Umbilical cord (tissue), 2 donors: ENCODE results near the gene FANCE. TPM values are rescaled to one million over a fixed set of nuclear protein-coding genes. Genes with fewer than 3 reads are reported as not detected.
A peak's percentile ranks its signal among the peaks of the same experiment; 100 is the strongest.

Source experiments
- DNase-seq: peaks from one replicate; pipeline ENCODE4 v3.0.0-alpha.2; 2015; ENCODE audit warnings: low spot score
- total RNA-seq: library from RNA; depleted of rRNA; stranded (reverse); fragments of >200 nt; gene quantifications from one replicate; pipeline ENCODE4 v1.2.3, GENCODE V29; 2014; ENCODE audit warnings: low replicate concordance; ENCODE audit not compliant: insufficient read depth

The FANCE gene, protein sequence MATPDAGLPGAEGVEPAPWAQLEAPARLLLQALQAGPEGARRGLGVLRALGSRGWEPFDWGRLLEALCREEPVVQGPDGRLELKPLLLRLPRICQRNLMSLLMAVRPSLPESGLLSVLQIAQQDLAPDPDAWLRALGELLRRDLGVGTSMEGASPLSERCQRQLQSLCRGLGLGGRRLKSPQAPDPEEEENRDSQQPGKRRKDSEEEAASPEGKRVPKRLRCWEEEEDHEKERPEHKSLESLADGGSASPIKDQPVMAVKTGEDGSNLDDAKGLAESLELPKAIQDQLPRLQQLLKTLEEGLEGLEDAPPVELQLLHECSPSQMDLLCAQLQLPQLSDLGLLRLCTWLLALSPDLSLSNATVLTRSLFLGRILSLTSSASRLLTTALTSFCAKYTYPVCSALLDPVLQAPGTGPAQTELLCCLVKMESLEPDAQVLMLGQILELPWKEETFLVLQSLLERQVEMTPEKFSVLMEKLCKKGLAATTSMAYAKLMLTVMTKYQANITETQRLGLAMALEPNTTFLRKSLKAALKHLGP
- 5.1 TPM for total RNA-seq

DNA sequence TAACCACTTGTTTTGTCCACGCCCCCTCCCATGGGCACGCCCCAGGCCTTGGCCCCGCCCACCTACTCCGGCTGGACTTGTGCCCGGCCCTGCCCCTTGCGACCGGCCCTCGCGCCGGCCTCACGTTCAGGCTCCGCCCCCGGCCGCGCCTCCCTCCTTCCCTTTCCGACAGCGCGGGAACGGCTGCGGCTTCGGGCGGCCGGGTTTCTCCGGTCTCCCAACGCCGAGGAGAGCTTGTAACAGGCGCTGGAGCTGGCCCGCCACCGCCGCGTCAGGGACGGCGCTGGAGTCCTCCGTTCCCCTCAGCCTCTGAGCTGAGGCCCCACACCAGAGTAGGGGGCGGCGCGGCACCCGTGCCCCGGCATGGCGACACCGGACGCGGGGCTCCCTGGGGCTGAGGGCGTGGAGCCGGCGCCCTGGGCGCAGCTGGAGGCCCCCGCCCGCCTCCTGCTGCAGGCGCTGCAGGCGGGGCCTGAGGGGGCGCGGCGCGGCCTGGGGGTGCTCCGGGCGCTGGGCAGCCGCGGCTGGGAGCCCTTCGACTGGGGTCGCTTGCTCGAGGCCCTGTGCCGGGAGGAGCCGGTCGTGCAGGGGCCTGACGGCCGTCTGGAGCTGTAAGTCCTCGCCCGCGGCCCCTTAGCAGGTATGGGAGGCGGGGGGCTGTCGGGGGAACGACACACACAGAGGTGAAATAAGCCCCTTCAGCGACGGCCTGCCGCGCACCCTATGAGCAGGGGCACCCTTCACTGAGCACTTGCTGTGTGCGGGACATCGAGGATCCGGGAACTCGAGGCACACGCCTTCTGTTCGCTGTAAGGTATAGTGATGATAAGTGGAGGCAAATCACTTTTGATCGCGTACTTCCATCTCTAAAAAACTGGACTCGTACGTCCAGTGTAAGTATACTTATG, at the start of gene FANCE:
TSS of gene FANCE (plus strand) at position 156 of the 908 bp plus-strand sequence. CDS start at position 364, 208 bp downstream.
- peak; percentile 92 for DNase-seq

DNA sequence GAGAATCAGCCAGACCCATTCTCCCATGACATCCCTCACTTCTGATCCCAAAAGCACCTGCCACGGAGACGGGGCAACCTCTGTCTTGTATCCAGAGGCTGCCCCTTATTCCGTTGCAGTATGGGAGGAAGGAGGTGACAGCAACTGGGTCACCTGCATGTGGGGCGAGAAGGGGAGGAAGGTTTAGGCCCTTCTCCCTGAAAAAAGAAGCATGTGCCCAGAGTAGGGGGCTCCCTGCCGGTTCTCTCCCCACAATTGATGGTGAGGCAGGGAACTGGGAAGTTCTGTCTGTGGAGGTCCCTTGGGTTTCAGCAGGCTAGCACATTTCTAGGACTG, 49.3 kb upstream of the FANCE start:
- no peak for DNase-seq

DNA sequence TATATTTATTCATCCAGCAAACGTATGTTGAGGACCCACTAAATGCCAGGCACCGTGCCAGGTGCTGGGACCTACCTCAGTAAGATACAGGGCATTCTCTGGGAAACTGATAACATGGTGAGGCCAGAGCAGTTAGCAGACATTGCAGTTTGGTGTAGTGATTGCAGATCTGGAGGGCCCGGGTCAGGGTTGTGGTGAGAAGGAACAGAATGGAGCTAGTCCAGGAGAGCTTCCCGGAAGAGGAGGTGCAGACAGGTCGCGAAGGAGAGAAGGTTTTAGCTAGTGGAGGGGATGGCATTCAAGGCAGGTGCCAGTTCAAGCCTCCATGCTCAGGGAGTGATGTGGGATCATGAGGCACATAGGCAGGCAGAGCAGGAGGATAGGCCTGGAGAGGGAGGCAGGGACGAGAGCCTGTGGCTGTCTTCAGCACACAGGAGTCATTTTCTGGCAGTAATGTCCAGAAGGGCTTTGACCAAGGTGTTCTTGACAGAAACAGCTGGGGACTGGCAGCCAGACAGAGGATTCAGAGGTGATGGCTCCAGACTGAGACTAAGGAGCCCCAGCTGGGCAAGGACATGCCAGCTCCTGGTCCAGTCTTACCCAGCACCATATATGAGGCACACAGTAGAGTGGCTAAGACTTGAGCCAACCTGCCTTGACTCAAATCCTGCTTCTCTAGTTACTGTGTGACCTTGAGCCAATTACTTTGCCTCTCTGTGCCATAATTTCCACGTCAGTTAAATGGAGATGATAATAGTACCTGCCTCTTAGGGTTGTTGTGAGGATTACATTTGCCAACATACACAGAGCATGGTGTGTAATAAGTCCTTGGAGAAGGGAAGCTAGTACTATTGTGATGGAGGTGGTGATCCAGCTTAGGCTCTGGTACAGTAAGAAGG, 48.3 kb upstream of the FANCE start:
- DNase-seq: no peak

DNA sequence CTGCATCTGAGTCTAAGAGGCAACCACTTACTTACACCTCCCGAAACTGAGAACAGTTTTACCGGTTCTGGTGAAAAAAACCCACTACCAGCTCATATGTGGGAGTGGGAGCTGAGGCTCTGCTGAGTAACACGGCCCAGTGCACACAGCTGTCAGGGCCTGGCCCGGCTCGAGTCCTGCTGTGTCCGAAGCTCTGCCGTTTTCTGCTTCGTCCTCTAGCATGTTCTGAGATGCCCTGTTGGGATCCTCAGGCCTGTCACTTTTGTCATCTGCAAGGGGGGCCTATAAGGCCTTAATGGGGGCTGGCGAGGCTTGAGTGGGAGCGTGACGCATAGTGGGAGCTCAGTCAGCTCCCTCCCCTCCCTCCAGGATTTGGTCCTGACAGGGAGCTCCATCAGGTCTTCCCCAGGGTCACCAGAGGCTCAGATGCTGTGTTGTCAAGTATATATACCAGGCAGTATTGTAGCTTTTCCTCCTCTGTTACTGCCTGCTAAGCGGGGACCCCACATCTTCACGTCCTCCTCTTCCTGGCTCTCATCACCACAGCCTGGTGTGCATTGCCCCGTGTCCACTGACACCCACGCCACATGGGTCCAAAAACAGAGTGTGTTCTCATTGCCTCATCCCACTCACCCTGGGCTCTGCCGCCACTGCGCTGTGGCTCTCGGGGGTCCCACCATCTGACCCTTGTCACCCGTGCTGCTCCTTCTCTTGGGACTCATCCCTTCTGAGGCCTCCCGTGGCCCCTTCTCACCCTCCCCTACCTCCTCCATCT, 45.2 kb upstream of the FANCE start:
- no peak for DNase-seq

DNA sequence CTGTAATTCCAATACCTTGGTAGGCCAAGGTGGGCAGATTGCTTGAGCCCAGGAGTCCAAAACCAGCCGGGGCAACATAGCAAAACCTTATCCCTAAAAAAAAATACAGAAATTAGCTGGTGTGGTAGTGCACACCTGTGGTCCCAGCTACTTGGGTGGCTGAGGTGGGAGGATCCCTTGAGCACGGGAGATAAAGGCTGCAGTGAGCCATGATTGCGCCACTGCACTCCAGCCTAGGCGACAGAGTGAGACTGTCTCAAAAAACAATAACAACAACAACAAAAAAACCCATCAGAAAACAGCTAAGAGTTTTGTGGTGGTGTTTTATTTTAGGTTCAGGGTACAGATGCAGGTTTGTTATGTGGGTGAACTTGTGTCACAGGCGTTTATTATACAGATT, 42.9 kb upstream of the FANCE start:
- DNase-seq: no peak

DNA sequence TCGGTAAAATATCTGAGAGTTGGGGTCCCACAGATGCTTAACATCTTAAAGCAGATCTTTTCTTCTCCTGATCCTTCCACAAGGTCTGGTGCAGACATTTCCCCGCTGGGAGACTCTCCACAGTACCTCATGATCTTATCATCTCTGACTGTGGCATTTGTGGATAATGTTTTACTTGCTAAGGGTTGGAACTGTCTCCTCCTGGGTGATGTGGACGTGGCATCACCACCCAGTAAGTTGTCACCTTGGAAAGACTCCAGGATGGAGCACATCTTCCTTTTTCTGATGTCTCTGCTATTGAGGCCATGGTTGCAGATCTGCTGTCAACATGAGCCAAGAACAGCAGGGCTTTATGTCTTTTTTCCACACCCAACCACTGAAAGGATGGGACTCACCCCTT, 42.0 kb upstream of the FANCE start:
- DNase-seq: no peak

DNA sequence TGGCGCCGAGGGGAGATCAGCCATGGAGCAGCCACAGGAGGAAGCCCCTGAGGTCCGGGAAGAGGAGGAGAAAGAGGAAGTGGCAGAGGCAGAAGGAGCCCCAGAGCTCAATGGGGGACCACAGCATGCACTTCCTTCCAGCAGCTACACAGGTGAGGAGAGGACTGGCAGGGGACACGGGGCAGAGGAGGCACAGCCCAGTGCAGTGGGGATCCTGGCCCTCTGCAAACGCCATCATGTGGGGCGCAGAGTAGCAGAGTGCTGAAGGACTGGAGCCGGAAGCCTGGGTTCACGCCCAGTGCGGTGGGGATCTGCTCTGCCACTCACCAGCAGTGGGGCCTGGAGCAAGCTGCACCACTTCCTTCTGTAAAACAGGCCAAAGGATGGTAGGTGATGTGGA, 41.1 kb upstream of the FANCE start:
- no peak for DNase-seq

DNA sequence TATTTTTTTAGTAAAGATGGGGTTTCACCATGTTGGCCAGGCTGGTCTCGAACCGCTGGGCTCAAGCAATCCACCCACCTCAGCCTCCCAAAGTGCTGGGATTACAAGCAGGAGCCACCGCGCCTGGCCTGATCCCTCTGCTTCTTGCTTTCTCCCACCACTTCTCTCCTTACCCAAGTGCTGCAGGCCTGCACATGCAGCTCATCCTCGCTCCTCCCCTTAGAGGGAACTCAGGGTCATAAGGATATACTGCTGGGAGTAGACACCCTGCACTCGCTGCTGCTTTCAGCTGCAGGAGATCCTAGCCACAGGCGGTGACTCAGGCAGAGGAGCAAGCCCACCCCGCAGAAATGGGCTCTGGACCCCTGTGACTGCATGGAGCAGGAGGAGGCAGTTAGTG, 40.0 kb upstream of the FANCE start:
- DNase-seq: no peak

DNA sequence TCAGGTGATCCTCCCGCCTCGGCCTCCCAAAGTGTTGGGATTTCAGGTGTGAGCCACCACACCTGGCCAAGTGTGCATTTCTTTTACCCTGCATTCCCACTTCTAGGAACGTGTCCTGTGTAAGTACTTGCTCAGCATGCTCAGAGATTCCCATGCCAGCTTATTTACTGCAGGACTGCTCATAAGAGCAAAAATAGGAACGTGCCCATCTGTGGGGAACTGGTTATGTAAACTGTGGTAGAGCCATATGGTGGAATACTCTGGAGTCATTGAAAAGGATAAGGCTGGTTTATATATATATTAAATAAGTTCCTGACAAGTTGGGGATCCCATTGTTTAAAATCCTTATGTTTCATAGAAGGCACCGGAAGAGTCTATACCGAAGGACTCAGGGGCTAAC, 38.2 kb upstream of the FANCE start:
- DNase-seq: no peak

DNA sequence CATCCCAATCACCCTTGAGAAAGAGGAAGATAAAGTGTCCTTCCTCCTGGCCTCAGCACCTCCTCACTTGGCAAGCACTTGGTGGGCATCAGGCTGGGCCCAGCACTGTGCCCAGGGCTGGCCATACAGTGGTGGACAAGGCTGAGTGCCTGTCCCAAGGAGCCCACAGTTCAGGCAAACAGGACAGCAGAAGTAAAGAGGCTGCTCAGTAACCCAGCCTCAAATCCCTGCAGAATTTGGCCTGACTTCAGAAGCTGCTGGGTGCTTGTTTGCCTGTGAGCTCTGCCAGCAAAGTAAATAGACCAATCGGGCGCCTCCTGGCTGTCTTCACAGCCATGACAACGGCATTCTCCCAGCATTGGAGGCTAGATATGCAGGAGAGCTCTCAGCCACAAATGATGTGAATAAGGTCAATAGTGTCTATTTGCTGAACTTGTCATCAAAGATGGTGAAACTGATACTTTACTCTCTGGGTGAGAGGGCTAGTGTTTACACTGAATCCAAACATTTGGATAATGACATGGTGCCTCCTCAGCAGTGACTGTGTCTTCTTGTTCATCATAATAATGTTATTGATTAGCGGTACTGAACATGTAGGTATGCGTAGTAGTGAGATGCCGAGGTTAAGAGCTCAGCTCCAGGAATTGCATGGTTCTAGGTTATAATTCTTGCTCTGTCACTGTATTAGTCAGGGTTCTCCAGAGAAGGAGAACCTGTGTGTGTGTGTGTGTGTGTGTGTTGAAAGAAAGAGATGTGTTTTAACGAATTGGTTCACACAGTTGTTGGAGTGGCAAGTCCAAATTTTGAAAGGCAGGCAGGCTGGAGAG, 36.9 kb upstream of the FANCE start:
- DNase-seq: peak; percentile 91

DNA sequence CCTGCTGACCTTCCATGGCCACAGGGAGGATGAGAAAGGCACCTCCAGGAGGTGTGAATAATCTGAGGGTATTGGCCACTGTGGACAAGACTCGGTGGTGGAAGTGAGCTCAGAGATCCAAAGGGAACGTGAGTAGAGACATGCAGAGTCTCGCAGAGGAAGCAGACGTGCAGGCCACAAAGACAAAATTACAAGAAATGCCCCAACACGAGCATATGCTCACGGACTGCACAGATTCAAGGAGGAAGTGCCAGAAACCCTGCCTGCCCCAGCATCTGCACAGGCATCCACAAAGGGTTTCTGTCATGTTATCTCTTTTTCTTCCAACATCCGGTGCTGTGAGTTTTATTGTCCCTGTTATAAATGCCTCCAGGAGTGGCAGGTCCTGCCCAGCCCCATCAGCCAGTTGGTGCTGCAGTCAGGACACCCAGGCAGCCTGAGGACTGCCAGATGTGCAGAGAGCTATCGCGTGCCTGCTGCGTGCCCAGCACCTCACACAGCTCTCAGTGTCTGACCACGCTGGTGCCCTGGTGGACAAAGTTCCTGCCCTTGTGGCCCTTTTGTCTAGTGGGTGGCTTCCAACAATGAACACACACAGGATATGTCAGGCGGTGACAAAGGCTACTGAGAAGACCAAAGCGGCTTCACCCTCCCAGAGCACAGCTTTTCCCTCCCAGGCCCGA, 34.0 kb upstream of the FANCE start:
- DNase-seq: peak; percentile 12

DNA sequence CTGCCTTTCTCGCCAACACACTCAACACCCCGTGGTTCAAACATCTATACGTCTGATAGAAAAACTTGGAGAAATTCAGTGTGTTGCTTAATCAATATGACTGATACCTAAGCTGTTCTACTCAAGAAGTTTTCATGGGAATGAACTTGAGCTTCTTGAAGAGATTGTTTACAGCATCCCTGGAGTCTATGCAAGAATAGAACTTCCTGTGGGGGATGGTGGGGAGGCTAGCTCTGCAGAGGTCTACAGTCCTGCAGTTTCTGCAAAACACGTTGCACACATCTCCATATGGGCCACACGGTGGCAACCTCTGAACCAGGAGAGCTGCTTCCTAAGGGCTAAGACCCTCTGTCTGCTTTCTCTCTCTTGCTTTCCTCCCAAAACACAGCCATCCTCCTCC, 32.7 kb upstream of the FANCE start:
- peak; percentile 30 for DNase-seq

DNA sequence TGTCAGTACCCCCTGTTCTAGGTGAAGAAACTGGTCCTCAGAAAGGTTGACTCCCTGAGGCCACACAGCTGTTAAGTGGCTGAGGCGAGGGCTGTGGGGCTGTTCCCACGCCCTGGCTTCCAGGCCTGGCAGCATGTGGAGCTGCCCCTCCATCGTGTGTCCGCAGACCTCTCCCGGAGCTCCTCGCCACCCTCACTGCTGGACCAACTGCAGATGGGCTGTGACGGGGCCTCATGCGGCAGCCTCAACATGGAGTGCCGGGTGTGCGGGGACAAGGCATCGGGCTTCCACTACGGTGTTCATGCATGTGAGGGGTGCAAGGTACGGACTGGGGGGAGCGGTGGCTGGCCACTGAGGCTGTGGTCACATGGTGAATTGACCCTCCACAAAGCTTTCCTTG, 32.2 kb upstream of the FANCE start:
- no peak for DNase-seq

DNA sequence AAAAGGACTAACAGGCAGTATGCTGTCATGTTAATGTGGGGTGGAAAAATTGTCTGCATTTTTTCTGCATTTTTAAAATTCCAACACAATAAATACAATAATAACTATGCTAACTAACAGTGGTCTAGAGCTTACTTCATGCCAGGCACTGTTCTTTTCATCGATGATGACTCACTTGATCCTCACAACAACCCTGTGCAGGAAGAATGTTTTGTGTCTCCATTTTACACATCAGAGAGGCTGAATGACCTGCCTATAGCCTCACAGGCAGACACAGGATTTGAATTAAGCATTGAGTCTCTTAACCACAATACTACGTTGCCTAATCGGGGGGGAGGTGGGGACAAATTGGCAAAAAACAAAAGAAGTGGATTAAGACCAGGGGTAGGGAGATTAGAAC, 26.9 kb upstream of the FANCE start:
- peak; percentile 31 for DNase-seq

DNA sequence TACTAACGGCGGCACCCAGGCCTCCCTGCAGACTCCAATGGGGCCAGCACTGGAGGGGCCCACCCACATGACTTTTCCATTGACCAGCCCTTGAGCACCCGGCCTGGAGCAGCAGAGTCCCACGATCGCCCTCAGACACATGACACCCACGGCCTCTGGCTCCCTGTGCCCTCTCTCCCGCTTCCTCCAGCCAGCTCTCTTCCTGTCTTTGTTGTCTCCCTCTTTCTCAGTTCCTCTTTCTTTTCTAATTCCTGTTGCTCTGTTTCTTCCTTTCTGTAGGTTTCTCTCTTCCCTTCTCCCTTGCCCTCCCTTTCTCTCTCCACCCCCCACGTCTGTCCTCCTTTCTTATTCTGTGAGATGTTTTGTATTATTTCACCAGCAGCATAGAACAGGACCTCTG, 26.1 kb upstream of the FANCE start:
- DNase-seq: peak; percentile 14

DNA sequence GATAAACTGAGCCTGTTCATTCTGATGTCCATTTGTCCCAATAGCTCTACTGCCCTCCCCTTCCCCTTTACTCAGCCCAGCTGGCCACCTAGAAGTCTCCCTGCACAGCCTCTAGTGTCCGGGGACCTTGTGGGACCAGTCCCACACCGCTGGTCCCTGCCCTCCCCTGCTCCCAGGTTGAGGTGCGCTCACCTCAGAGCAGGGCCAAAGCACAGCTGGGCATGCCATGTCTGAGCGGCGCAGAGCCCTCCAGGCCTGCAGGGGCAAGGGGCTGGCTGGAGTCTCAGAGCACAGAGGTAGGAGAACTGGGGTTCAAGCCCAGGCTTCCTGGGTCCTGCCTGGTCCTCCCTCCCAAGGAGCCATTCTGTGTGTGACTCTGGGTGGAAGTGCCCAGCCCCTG, 24.7 kb upstream of the FANCE start:
- no peak for DNase-seq

DNA sequence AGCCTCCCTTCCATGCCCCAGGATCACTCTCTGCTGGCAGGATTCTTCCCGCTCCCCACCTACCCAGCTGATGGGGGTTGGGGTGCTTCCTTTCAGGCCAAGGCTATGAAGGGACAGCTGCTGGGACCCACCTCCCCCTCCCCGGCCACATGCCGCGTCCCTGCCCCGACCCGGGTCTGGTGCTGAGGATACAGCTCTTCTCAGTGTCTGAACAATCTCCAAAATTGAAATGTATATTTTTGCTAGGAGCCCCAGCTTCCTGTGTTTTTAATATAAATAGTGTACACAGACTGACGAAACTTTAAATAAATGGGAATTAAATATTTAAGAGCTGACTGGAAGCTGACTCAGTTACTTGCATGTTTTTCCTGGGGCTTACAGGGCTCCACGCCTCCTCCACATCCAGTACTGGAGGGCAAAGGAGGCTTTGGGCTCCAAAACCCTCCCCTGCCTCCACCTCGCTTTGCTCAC, 24.3 kb upstream of the FANCE start:
- no peak for DNase-seq

DNA sequence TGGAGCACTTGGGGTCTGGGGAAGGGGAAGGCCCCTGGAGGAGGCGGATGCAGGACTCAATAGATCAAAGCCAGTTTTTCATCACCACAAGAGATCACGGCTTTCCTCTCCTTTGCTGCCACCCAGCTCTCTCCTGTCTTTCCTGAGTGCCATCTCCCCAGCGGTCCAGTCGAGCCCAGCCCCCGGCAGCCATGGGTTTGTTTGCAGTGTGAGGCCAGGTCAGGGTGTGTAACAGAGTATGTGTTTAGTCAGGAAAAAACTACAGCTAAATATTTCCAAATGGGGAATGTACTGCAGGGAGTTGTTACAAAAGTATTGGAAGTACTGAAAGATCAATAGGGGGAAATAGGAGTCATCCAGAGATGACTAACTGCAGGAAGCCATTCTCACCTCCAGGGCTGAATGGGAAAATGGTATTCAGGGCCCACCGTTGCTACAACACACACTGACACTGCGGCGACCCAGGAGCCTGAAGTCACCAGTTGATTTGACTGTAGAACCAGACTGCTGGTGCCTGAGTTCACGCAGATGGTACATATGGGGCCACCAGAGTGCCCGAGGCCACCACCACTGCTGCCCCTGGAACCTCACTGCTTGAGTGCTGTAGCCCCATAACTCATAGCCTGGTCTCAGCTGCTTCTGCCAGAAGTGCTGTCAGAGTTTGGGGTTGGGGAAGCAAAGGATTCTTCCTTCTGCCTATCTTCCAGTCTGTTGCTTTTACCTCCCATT, 23.6 kb upstream of the FANCE start:
- DNase-seq: no peak
